ENCODE measurements around the gene PADI6.

PADI6 gene

GRCh38 chr1:17358557-17358956, 13.4 kb upstream of the PADI6 start:
- no peak for DNase-seq

GRCh38 chr1:17359031-17359430, 13.0 kb upstream of the PADI6 start:
- DNase-seq, result no peak

- no peak for DNase-seq
Measured at GRCh38 chr1:17359808-17360207, 12.2 kb upstream of the PADI6 start.

- no peak for DNase-seq
Measured at GRCh38 chr1:17360272-17360956, 11.6 kb upstream of the PADI6 start.

- DNase-seq, result no peak
Measured at GRCh38 chr1:17361687-17362086, 10.3 kb upstream of the PADI6 start.

- no peak for DNase-seq
Measured at GRCh38 chr1:17363351-17363750, 8.6 kb upstream of the PADI6 start.

GRCh38 chr1:17363771-17364170, 8.2 kb upstream of the PADI6 start:
- DNase-seq, result no peak

GRCh38 chr1:17365293-17365692, 6.7 kb upstream of the PADI6 start:
- no peak for DNase-seq

GRCh38 chr1:17369466-17369865, 2.5 kb upstream of the PADI6 start:
- no peak for DNase-seq

- DNase-seq, result no peak
Measured at GRCh38 chr1:17370618-17371017, 1.4 kb upstream of the PADI6 start.

- DNase-seq, result no peak
Measured at GRCh38 chr1:17372955-17373354, 959 bp downstream of the PADI6 start.

- no peak for DNase-seq
Measured at GRCh38 chr1:17375651-17376050, 3.7 kb downstream of the PADI6 start.

GRCh38 chr1:17377325-17377953, 5.4 kb downstream of the PADI6 start:
- DNase-seq, result no peak

GRCh38 chr1:17381161-17381560, 9.2 kb downstream of the PADI6 start:
- no peak for DNase-seq

GRCh38 chr1:17392199-17392740, 20.3 kb downstream of the PADI6 start:
- DNase-seq, result no peak

- DNase-seq, result no peak
Measured at GRCh38 chr1:17393230-17393629, 21.2 kb downstream of the PADI6 start.

- no peak for DNase-seq
Measured at GRCh38 chr1:17397910-17398695, 26.1 kb downstream of the PADI6 start.

- DNase-seq, result no peak
Measured at GRCh38 chr1:17400725-17401341, 28.8 kb downstream of the PADI6 start.

- DNase-seq, result no peak
Measured at GRCh38 chr1:17401841-17402240, 29.8 kb downstream of the PADI6 start.

- DNase-seq, result no peak
Measured at GRCh38 chr1:17403081-17403480, 31.1 kb downstream of the PADI6 start.

GRCh38 chr1:17404034-17404684, 32.2 kb downstream of the PADI6 start:
- DNase-seq, result no peak

- DNase-seq, result no peak
Measured at GRCh38 chr1:17404820-17405219, 32.8 kb downstream of the PADI6 start.

All from NCI-H1048 (cell line).